Uterus (tissue), 2 donors: ENCODE results near the gene PPP3CA.

Experiments
- POLR2A ChIP-seq, 2 donors: fragments of 450-650 bp; IDR thresholded peaks; one replicate each; pipeline ENCODE4 v1.6.1; 2016; ENCODE audit warnings: antibody characterized with exemption in 2 of 2, mild to moderate bottlenecking in 1 of 2, moderate library complexity in 1 of 2
- TF ChIP-seq, protein P1 (sequence below), 4 experiments: fragments of 200-600 bp in 2 of 4; fragments of 450-650 bp in 2 of 4; sonication (generic) in 2 of 4; IDR thresholded peaks; one replicate each; pipeline ENCODE4 v1.5.1; 2016 to 2019; ENCODE audit warnings: antibody characterized with exemption in 4 of 4, mild to moderate bottlenecking in 2 of 4, moderate library complexity in 1 of 4

DNA sequence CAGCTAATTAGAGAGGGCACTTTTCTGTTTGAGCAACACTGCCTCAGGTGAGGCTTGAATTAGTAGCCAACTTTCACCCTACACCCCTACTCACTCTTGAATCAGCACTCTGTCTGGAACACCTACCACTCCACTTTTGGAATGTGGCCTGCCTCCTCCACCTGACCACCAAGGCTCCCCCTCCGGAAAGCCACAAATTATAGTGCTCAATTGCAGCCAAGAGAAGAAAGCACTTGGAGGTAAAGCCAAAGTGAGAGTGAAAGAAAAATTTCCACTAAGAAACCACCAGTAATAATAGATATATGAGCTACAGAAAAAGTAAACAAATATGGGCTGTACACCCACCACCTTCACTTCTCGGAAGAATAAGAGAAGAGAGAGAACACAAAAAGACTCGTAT, 41.1 kb downstream of the PPP3CA start:
- TF ChIP-seq POLR2A (IDR thresholded peaks at IDR 0.05) = no peak
- TF ChIP-seq, protein P1, sequence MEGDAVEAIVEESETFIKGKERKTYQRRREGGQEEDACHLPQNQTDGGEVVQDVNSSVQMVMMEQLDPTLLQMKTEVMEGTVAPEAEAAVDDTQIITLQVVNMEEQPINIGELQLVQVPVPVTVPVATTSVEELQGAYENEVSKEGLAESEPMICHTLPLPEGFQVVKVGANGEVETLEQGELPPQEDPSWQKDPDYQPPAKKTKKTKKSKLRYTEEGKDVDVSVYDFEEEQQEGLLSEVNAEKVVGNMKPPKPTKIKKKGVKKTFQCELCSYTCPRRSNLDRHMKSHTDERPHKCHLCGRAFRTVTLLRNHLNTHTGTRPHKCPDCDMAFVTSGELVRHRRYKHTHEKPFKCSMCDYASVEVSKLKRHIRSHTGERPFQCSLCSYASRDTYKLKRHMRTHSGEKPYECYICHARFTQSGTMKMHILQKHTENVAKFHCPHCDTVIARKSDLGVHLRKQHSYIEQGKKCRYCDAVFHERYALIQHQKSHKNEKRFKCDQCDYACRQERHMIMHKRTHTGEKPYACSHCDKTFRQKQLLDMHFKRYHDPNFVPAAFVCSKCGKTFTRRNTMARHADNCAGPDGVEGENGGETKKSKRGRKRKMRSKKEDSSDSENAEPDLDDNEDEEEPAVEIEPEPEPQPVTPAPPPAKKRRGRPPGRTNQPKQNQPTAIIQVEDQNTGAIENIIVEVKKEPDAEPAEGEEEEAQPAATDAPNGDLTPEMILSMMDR (IDR thresholded peaks at IDR 0.05) = no peak
